DMS 273 (cell line): ENCODE measurements around the gene TAF1D.
A peak's percentile ranks its signal among the peaks of the same experiment; 100 is the strongest.
"Not testable (repeated sequence)": the region's sequence is repeated elsewhere in the genome, so short reads cannot be mapped to it uniquely, and the experiment has no call there.

Experiments used
- DNase-seq: peaks from one replicate; lab custom pipeline; 2025; ENCODE audit not compliant: unreplicated experiment; lab: John Stamatoyannopoulos, UW

The TAF1D gene

DNA sequence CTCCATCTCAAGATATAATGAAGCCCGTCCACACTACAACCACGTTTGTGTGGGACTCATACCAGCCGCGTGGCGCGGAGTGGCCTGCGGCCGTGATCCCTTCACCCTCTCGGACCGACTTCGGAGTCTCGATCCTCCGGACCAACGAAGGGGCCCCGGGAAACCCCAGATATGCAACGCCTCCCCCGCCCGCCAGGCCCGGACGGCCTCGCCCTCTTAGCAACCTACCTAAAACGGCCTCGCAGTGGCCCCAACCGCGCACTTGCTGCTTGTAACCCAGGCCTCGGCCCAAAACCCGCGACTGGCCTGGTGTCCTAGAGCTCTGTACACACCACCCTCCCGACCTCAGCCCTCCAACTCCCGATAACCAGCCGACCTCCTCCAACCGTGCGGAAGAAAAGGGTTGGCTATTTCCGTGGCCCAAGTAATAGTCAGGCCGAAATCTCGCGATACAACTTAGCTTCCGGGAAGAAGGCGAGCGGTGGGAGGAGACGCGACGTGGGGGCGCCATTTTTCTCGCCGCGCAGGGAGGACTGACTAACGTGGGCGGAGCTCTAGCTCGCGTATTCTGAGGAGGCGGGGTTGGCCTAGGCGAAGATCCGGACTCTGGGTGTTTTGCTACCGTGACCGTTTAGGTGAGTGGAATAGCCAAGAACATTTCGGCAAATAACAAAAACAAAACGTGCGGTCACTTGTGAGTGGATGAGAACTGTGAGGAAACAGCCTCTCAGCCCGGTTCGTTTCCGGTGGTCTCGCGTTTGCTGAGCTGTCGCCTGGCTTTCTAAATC, at the start of gene TAF1D, which contains the start of gene C11orf54:
Gene TAF1D, minus strand, starts transcription at position 402 of the 788 bp plus-strand sequence. CDS start 2,191 bp downstream, outside the sequence.
Gene C11orf54, plus strand, starts transcription at position 579 of the 788 bp plus-strand sequence. CDS start 5,722 bp downstream, outside the sequence.
- peak; percentile 98 for DNase-seq

DNA sequence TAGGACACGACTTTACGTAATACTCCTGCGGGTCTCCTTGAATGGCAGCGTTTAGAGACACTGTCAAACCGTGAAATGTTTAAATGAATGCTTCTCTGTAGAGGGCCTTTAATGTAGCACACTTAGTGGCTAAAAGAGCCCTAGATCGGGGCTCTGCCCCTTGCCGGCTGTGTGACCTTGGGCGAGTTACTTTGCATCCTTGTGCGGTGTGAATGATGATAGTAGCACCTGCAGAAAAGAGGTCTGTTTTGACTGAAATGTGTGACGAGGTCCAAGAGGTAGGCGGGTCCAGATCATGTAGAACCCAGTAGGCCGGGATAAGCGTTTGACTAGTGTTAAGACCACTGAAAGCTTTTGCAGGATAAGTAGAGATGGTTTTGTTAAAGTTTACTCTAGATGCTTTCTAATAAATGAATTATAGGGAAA, 43.7 kb upstream of the TAF1D start:
- DNase-seq, result peak; percentile 40

GRCh38 chr11:93784145-93784934, 43.0 kb upstream of the TAF1D start, which contains the start of gene MED17:
Gene MED17 (plus strand): TSS chr11:93784282. CDS start chr11:93784514, 232 bp downstream.
- peak; percentile 95 for DNase-seq

DNA sequence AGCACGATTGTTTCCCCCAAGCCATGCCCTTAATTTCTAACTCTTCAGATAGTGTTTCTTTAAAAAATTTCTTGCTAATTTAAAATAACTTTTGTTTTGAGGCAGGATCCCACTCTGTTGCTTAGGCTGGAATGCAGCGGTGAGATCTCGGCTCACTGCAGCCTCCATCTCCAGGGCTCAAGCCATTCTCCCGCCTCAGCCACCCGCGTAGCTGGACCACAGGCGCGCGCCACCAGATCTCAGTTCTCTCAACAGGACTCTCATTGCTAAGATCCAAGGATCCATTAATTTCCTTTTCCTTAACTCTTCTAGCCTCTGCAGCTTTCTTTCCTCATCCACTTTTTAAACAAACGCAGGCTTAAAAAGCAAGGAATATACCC, 42.5 kb upstream of the TAF1D start:
- no peak for DNase-seq

DNA sequence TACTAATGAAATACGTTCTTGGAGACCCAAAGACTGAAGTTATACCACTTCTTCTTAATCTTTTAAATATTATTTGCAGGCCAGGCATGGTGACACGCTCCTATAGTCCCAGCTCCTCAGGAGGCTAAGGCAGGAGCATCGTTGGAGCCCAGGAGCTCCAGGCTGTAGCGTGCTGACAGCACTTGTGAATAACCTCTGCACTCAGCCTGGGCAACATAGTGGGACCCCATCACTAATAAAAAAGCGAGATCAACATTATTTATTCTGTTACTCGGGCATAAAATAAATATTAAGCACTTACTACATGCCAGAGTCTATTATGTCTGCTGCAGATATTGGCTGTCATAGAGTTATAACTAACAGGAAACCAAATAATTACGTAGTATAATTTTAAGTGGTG, 42.1 kb upstream of the TAF1D start:
- no peak for DNase-seq

DNA sequence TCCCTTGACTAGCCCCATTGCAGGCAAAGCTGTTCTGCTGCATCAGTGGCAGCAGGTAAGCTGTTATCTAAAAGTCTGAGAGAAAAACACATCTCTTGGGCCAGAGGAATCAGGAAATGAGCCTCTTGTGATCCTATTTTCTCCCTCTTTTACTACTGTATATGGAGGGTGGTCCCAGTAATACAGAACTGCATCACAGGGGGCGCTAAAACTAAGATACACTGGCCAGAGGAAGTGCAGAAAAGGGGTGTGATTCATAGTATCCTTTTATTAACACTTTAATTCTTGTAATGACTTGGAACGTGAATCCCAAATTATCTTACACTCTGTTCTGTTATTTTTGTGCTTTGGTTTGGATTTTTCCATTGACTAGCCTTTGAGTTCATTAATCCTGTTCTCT, 34.0 kb upstream of the TAF1D start:
- peak; percentile 47 for DNase-seq

DNA sequence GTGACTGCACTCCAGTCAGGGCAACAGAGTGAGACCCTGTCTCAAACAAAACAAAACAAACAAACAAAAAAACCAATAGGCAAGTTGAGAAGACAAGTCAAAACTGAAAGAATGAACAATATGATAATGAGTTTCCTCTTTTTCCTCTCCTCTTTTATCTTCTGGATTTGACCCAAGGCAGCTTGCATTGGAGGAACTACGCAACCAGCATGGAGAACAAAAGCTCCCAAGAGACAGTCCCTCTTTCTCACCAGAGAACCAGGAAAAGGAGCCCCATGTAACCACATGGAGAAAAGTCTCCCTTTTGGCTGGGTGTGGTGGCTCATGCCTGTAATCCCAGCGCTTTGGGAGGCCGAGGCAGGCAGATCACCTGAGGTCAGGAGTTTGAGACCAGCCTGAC, 33.3 kb upstream of the TAF1D start:
- not testable (repeated sequence) for DNase-seq

DNA sequence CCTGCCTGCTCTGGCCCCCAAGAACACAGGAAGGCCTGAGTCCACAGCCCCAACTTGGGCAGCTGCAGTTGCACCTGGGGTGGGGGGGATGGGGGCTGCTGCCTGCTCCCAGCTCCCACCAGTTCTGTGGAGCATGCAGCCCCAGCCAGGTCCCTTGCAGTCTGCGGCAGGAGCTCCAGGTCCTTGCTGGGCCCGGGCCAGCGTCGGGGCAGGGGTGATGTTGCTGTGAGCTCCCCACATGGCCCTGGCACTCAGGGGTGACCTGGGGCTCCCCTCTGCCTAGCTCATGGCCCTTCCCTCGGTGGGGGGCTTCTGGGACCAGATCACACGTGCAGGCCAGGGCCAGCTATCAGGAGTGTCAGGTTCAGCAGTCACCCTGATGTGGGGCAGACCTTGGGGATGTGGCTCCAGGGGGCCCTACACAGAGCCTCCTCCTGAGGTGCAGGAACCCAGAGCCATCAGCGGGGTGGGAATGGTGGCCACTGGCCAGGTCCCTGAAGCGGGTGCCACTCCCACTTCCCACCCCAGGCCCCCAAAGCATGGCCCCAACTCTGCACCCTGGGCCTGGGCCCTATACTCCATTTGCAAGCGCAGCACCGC, 32.4 kb upstream of the TAF1D start:
- DNase-seq, result no peak

- DNase-seq, result no peak
These were observed 31.8 kb upstream of the TAF1D start for GRCh38 chr11:93773045-93773477.

- DNase-seq, result no peak
These were observed 30.8 kb upstream of the TAF1D start for GRCh38 chr11:93772123-93772522.

DNA sequence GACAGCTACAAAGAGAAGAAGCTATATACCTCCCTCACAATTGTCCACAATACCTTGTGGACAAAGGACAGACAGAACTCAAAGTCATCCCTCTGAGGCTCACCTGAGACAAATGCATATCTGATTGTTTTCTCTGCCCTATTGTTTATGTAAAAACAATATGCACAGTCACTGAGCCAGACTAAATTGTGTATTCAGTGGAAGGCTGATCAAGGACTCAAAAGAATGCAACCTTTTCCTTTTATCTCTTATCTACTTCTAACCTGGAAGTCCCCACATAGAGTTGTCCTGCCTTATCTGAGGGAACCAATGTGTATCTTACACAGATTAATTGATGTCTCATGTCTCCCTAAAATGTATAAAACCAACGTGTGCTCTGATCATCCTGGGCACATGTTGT, 28.9 kb upstream of the TAF1D start:
- DNase-seq, result no peak

GRCh38 chr11:93767018-93767417, 25.7 kb upstream of the TAF1D start:
- DNase-seq, result no peak

DNA sequence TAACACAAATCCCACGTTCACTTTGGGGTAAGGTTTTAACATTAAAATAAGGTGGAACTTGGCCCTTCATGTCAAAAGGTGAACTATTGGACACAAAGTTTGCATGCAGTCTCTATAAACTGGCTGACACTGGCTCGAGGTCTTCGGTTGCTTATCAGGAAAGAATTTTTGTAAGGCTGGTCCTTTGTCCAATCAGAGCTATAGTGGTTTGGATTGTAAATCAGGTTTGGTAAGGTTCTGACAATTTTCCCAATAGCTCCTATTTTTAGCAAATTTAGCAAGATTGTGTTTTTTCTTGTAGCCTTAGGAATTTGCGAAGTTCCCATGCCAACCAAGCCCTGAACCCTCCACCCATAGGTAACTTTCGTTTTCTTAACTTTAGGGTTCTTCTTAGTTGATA, 25.2 kb upstream of the TAF1D start:
- no peak for DNase-seq

GRCh38 chr11:93765551-93765950, 24.3 kb upstream of the TAF1D start:
- no peak for DNase-seq

DNA sequence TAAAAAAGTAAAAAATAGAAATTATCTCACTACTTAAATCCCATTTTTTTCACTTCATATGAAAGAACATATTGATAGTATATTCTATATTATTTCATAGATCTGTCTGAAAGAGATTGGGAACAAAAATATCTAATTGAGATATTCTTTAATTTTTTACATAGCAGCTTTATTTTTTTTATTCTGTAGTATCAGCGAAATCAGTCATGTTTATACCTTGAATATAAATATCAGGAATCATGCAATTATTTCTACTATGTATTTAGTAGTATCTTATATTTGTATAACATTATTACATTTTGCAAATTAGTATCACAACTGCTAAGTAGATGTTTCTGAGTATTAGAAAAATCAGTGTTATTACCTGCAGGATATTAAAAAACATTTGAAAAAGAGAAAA, 20.6 kb upstream of the TAF1D start:
- no peak for DNase-seq

GRCh38 chr11:93759123-93759522, 17.8 kb upstream of the TAF1D start:
- DNase-seq, result not testable (repeated sequence)

DNA sequence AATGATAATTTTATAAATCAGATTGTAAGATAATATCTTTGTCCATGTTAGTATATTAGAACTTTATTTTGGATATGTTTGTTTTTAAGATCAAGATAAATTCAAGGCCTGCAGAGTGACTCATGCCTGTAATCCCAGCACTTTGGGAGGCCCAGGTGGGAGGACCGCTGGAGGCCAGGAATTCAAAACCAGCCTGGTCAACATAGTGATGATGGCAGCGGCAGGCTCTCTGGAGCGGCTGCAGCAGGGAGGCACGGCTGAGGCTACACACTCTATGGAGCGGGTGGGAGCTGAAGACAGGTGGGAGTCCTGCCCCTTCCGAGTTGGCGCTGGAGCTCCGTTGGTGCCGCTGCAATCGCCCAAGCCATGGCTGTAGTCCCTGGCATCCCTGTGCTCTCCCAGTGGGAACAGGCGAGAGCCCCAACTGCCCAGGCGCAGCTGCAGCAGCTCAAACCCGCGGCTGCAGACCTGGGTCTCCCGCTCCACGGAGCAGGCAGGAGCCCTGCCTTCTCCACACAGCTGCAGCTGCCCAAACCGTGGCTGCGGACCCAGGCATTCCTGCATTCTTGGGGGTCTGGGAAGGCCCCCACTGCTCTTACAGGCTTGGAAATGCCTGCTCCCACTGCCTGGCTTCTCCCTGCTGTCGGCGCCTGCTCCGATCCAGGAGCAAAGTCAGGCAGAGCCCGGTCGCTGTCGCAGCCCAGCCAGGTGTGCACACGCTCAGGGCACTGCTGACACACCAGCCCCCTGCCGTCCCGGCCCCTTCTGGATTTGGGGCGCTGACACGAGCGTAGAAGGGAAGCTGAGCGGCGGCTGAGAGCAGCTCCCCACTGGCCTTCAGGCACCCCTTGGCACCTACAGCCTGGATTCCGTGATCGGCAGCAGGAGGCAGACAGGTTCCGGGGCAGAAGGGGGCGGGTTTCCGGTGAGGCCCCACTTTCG, 16.9 kb upstream of the TAF1D start:
- DNase-seq, result no peak

DNA sequence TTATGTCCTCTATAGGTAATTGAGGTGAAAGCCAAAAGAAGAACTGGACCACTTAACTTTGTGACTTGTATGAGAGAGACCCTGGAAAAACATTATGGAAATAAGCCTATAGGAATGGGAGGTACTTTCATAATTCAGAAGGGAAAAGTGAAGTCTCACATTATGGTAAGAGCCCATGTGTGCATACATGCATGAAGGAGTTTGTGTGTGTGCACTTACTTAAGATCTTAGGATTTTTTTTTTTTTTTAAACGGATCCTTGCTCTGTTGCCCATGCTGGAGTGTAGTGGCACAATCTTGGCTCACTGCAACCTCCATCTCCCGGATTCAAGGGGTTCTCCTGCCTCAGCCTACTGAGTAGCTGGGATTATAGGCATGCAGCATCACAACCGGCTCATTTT, 16.0 kb upstream of the TAF1D start:
- DNase-seq, result no peak

DNA sequence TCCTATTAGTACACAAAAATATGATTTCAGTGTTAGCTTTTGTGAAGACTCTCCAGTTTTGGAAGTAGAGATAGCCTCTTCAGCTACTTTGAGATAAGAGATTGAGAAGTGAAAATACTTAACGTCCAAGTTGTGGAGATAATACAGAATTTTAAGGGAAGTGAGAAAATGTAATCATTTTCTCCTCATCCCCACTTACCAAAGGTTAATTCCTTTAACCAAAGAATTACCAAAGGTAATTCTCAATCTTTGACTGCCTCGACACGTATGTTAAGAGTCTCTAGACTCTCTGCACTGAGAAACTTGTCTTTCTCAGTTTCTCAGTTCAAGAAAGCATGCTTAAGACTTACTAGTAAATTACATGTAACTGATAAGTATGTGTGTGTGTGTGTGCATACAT, 15.5 kb upstream of the TAF1D start:
- DNase-seq, result no peak

- DNase-seq, result no peak
These were observed 11.9 kb upstream of the TAF1D start for GRCh38 chr11:93753241-93753640.
